Progenitor cell of endocrine pancreas (in vitro differentiated cells): Measurements from ENCODE around the gene IQGAP3. TPM values are rescaled to one million over a fixed set of nuclear protein-coding genes. Genes with fewer than 3 reads are reported as not detected.

ENCODE experiments used
- DNase-seq: peaks from one replicate; pipeline ENCODE4 v3.0.0; 2021; ENCODE audit warnings: low spot score; ENCODE audit not compliant: unreplicated experiment
- H3K27ac Mint-ChIP-seq: 2 replicates; pipeline ENCODE4 v1.8.0; 2021; ENCODE audit warnings: mild to moderate bottlenecking, moderate library complexity, mixed read lengths
- H3K27me3 Mint-ChIP-seq: 2 replicates; pipeline ENCODE4 v1.8.0; 2021; ENCODE audit warnings: mixed read lengths
- H3K36me3 Mint-ChIP-seq: 2 replicates; pipeline ENCODE4 v1.8.0; 2022; ENCODE audit warnings: mixed read lengths; ENCODE audit not compliant: insufficient read depth
- H3K4me1 Mint-ChIP-seq: 2 replicates; pipeline ENCODE4 v1.8.0; 2021; ENCODE audit warnings: low read depth, mixed read lengths
- H3K4me3 Mint-ChIP-seq: 2 replicates; pipeline ENCODE4 v1.8.0; 2021; ENCODE audit warnings: low read depth, mild to moderate bottlenecking, moderate library complexity, mixed read lengths
- H3K9me3 Mint-ChIP-seq: 2 replicates; pipeline ENCODE4 v1.8.0; 2021; ENCODE audit warnings: low read depth, mixed read lengths
- CTCF ChIP-seq: fragments of 200-600 bp; sonication (generic); IDR thresholded peaks from one replicate; pipeline ENCODE4 v1.5.0; 2021; ENCODE audit warnings: antibody characterized with exemption, mild to moderate bottlenecking; ENCODE audit not compliant: unreplicated experiment
- total RNA-seq: library from RNA; stranded (reverse); gene quantifications from 2 replicates; pipeline ENCODE4 v1.2.1, GENCODE V29; 2021

Gene IQGAP3
- total RNA-seq, 1 donor from 2014 or later = 29.6 TPM

GRCh38 chr1:156527584-156527983, 44.8 kb downstream of the IQGAP3 start:
- no peaks in the 10 kb centered on the region for H3K27me3 Mint-ChIP-seq
- no peak for TF ChIP-seq CTCF
- H3K4me1 Mint-ChIP-seq = no peaks in the 10 kb centered on the region
- peaks cover 4% of the 10 kb centered on the region for H3K36me3 Mint-ChIP-seq
- H3K27ac Mint-ChIP-seq = no peak overlapping the region
- H3K4me3 Mint-ChIP-seq = no peak overlapping the region
- no peak for DNase-seq
- H3K9me3 Mint-ChIP-seq = no peaks in the 10 kb centered on the region

- DNase-seq = no peak
- Mint-ChIP-seq H3K9me3 (no peaks in the 10 kb centered on the region), H3K36me3 (peaks cover 4% of the 10 kb centered on the region), H3K4me3 (no peak overlapping the region), H3K4me1 (no peaks in the 10 kb centered on the region), H3K27me3 (no peaks in the 10 kb centered on the region), H3K27ac (no peak overlapping the region)
- TF ChIP-seq CTCF = no peak
Observed at GRCh38 chr1:156525856-156526489, 46.4 kb downstream of the IQGAP3 start.

- H3K36me3 Mint-ChIP-seq = peaks cover 4% of the 10 kb centered on the region
- H3K4me1 Mint-ChIP-seq = no peaks in the 10 kb centered on the region
- DNase-seq = no peak
- no peak overlapping the region for H3K4me3 Mint-ChIP-seq
- H3K27ac Mint-ChIP-seq = no peak overlapping the region
- no peaks in the 10 kb centered on the region for H3K27me3 Mint-ChIP-seq
- no peak for TF ChIP-seq CTCF
- H3K9me3 Mint-ChIP-seq = no peaks in the 10 kb centered on the region
Observed at GRCh38 chr1:156525071-156525501, 47.3 kb downstream of the IQGAP3 start.

- peak overlapping the region; percentile 70 for H3K27ac Mint-ChIP-seq
- H3K27me3 Mint-ChIP-seq = no peaks in the 10 kb centered on the region
- TF ChIP-seq CTCF = no peak
Observed at GRCh38 chr1:156524481-156524869, 47.9 kb downstream of the IQGAP3 start.

GRCh38 chr1:156523801-156524480, 48.4 kb downstream of the IQGAP3 start:
- Mint-ChIP-seq H3K36me3 (peaks cover 4% of the 10 kb centered on the region), H3K4me3 (no peak overlapping the region), H3K9me3 (no peaks in the 10 kb centered on the region), H3K27ac (no peak overlapping the region), H3K27me3 (no peaks in the 10 kb centered on the region), H3K4me1 (no peaks in the 10 kb centered on the region)
- DNase-seq = no peak
- no peak for TF ChIP-seq CTCF

More at GRCh38 chr1:156524481-156524869, 47.9 kb downstream of the IQGAP3 start:
- no peaks in the 10 kb centered on the region for H3K4me1 Mint-ChIP-seq
- DNase-seq = no peak
- peaks cover 4% of the 10 kb centered on the region for H3K36me3 Mint-ChIP-seq
- H3K4me3 Mint-ChIP-seq = no peak overlapping the region
- no peaks in the 10 kb centered on the region for H3K9me3 Mint-ChIP-seq
